K562 (cell line): ENCODE data around the gene CFAP92. TPM values are rescaled to one million over a fixed set of nuclear protein-coding genes. Genes with fewer than 3 reads are reported as not detected.

Source experiments
- ATAC-seq: fragments of 200-7000 bp; cut with Tn5 transposase; 3 replicates; pipeline ENCODE4 v1.9.1; 2020; ENCODE audit warnings: moderate library complexity
- BruUV-seq: library from RNA; stranded (reverse); fragments of 400-500 nt; replicated peaks from 2 replicates; lab custom pipeline; 2021; lab: Mats Ljungman, UMichigan
- CTCF ChIA-PET: fragments of 300-600 bp; formaldehyde crosslinking; extraction: SDS; loops from one replicate; lab custom pipeline; 2021; ENCODE audit warnings: low intra/inter-chr PET ratio; lab: Yijun Ruan, JAX
- POLR2A ChIA-PET: fragments of 300-600, 350-650 bp; sonication (Branson Sonifier 250); formaldehyde crosslinking; extraction: SDS; loops from one replicate; lab custom pipeline; 2021; ENCODE audit warnings: antibody characterized with exemption, inconsistent platforms; lab: Yijun Ruan, JAX
- DNase-seq, 4 experiments: peaks; one replicate each; pipeline versions ENCODE4 v3.0.0 to v3.0.0-alpha.2; 2011 to 2018; ENCODE audit warnings: low spot score in 3 of 4, mixed read lengths in 3 of 4; ENCODE audit errors: extremely low read depth in 1 of 4
- FAIRE-seq: peaks from 2 replicates; lab custom pipeline; 2011; peaks lifted over from hg19 to GRCh38; lab: Jason Lieb, UNC
- H2AFZ ChIP-seq: 2 replicates; pipeline ENCODE4 v1.6.0; 2011; ENCODE audit warnings: low read depth, low read length, control low read depth, inconsistent platforms
- H3K27ac ChIP-seq: fragments of 200-600 bp; 3 replicates; pipeline ENCODE4 v1.8.0; 2011; ENCODE audit warnings: low read depth, mild to moderate bottlenecking, control low read depth, inconsistent platforms, low read length, moderate library complexity, mixed read lengths; ENCODE audit errors: extremely low read depth
- H3K27me3 ChIP-seq, 2 experiments: fragments of 300-600 bp in 1 of 2; 2 replicates in 1 of 2; 3 replicates in 1 of 2; pipeline versions ENCODE4 v1.6.0 to v1.8.0; 2011; ENCODE audit warnings: inconsistent platforms in 2 of 2, low read length in 2 of 2, mild to moderate bottlenecking in 1 of 2, mixed read lengths in 1 of 2, moderate library complexity in 1 of 2; ENCODE audit not compliant: control insufficient read depth in 2 of 2, insufficient read depth in 2 of 2
- H3K36me3 ChIP-seq: fragments of 300-600 bp; 3 replicates; pipeline ENCODE4 v1.8.0; 2011; ENCODE audit warnings: mild to moderate bottlenecking, low read length, inconsistent platforms; ENCODE audit not compliant: control insufficient read depth, insufficient read depth
- H3K4me1 ChIP-seq, 2 experiments: fragments of 200-600 bp in 1 of 2; replicated peaks in 1 of 2; 2 replicates in 1 of 2; 3 replicates in 1 of 2; pipeline versions ENCODE4 v1.5.1 to v1.8.0; 2011; ENCODE audit warnings: inconsistent platforms in 2 of 2, low read length in 2 of 2, mild to moderate bottlenecking in 1 of 2, mixed read lengths in 1 of 2, moderate library complexity in 1 of 2; ENCODE audit not compliant: control insufficient read depth in 2 of 2, insufficient read depth in 2 of 2
- H3K4me2 ChIP-seq: 2 replicates; pipeline ENCODE4 v1.6.1; 2011; ENCODE audit warnings: low read length, control low read depth, inconsistent platforms, mixed read lengths; ENCODE audit not compliant: insufficient read depth
- H3K4me3 ChIP-seq: fragments of 200-600 bp; sonication (generic), shearing (Covaris generic); 2 replicates; pipeline ENCODE4 v1.5.1; 2016; ENCODE audit warnings: control low read depth, inconsistent platforms
- H3K79me2 ChIP-seq: fragments of 200-600 bp; 3 replicates; pipeline ENCODE4 v1.8.0; 2011; ENCODE audit warnings: low read length, inconsistent platforms; ENCODE audit not compliant: control insufficient read depth, insufficient read depth
- H3K9ac ChIP-seq, 2 experiments: 2 replicates each; pipeline versions ENCODE4 v1.6.0 to v1.6.1; 2011; ENCODE audit warnings: low read depth in 2 of 2, low read length in 2 of 2, control low read depth in 1 of 2, inconsistent platforms in 1 of 2, mild to moderate bottlenecking in 1 of 2, mixed read lengths in 1 of 2; ENCODE audit not compliant: insufficient read depth in 1 of 2
- H3K9me1 ChIP-seq: one replicate; pipeline ENCODE4 v1.6.0; 2011; ENCODE audit warnings: inconsistent platforms, mild to moderate bottlenecking, low read length, moderate library complexity; ENCODE audit not compliant: control insufficient read depth, insufficient read depth
- H3K9me3 ChIP-seq: replicated peaks from 2 replicates; pipeline ENCODE4 v1.5.1; 2011; ENCODE audit warnings: low read depth, low read length, inconsistent platforms; ENCODE audit not compliant: control insufficient read depth, insufficient read depth
- H4K20me1 ChIP-seq: replicated peaks from 2 replicates; pipeline ENCODE4 v1.6.1; 2011; ENCODE audit warnings: low read length, inconsistent platforms, mixed read lengths; ENCODE audit not compliant: control insufficient read depth, insufficient read depth
- RFX5 ChIP-seq: IDR thresholded peaks from 2 replicates; pipeline ENCODE4 v1.6.1; 2011; ENCODE audit warnings: low read depth, mild to moderate bottlenecking, improper control_type of control experiment, low read length
- SIRT6 ChIP-seq: IDR thresholded peaks from one replicate; pipeline ENCODE4 v1.6.1; 2012; ENCODE audit warnings: low read depth, mild to moderate bottlenecking, control low read depth, inconsistent platforms, low read length, moderate library complexity
- TCF7L2 ChIP-seq: fragments of 150-350 bp; IDR thresholded peaks from 2 replicates; pipeline ENCODE4 v1.6.1; 2016; ENCODE audit warnings: low read depth, mild to moderate bottlenecking, low read length, moderate library complexity
- ZNF253 ChIP-seq: fragments of 250-450 bp; sonication (Bioruptor Pico); conservative IDR thresholded peaks from 2 replicates; pipeline ENCODE4 v1.6.1; 2021; ENCODE audit warnings: mild to moderate bottlenecking
- WGBS: fragments of 100-300 bp; shearing (Covaris generic); methylation state at CpG from one replicate; pipeline ENCODE4 v1.1.6; 2016; ENCODE audit warnings: low coverage, mixed read lengths; ENCODE audit not compliant: insufficient coverage; ENCODE audit errors: missing lambda C conversion rate; 5-methylcytosine and 5-hydroxymethylcytosine counted together
- in situ Hi-C: fragments of 300-500 bp; cut with MboI; formaldehyde crosslinking; loops from 4 replicates; pipeline ENCODE4 v1.15.0; 2018; ENCODE audit warnings: inconsistent platforms, mixed read lengths
- intact Hi-C: fragments of 100-400 bp; cut with micrococcal nuclease; formaldehyde crosslinking; loops from 2 replicates; pipeline ENCODE4 v1.14.2; 2022
- polyA plus RNA-seq, 8 experiments: library from polyadenylated mRNA; depleted of rRNA in 4 of 8; stranded (reverse) in 5 of 8; unstranded in 3 of 8; fragments of >200 nt; fragmentation: Nextera tagmentation in 2 of 8; fragmentation: Illumina TruSeq in 1 of 8; extraction: Ambion mirVana in 2 of 8; extraction: Trizol in 1 of 8; gene quantifications; 2 replicates each; pipeline versions ENCODE4 v1.2.1 to v1.2.3, GENCODE V29; 2011 to 2014; ENCODE audit warnings: inconsistent platforms in 1 of 8, missing spikeins in 1 of 8
- total RNA-seq, 7 experiments: library from RNA; depleted of rRNA in 6 of 7; stranded (reverse); fragments of >200 nt in 6 of 7; fragmentation: Illumina TruSeq in 2 of 7; extraction: Trizol in 2 of 7; gene quantifications; 2 replicates each; pipeline versions ENCODE4 v1.2.1 to v1.2.3, GENCODE V29; 2011 to 2021; ENCODE audit warnings: low replicate concordance in 1 of 7
- TF ChIP-seq, protein P1 (sequence below), 2 experiments: fragments of 450-650 bp in 1 of 2; IDR thresholded peaks; 2 replicates each; pipeline ENCODE4 v1.6.1; 2011 to 2017; ENCODE audit warnings: low read depth in 2 of 2, antibody characterized with exemption in 1 of 2, borderline replicate concordance in 1 of 2, low read length in 1 of 2, mild to moderate bottlenecking in 1 of 2, mixed read lengths in 1 of 2; ENCODE audit not compliant: control insufficient read depth in 1 of 2

Gene CFAP92
- total and polyA plus RNA-seq, 9 of the 15 experiments (the other 6 are each of a cell fraction or from before 2014, with no cell fraction given): 0.06 to 0.62 (median 0.36) TPM

GRCh38 chr3:129031476-129032215 is 37.8 kb upstream of the CFAP92 start:
- peaks cover 2 to 16% of the 10 kb centered on the region in 2 experiments; a peak in 4 of 5 replicates for H3K4me1 ChIP-seq
- H3K9me1 ChIP-seq: no peaks in the 10 kb centered on the region
- ChIA-PET CTCF (no interaction called here), POLR2A (interaction anchor here (1.0 to 1.1 kb wide), 2 partner anchors 10 to 22 kb away, joined by 3 to 4 read pairs; no protein-coding TSS in a partner anchor)
- ATAC-seq (no peak), FAIRE-seq (no peak), DNase-seq (no peak)
- BruUV-seq: no TSS peak
- H3K79me2 ChIP-seq: no peaks in the 10 kb centered on the region
- in situ Hi-C loops (no loop called here), intact Hi-C loops (no loop called here)
- H3K27ac ChIP-seq: no peak overlapping the region
- no peaks in the 10 kb centered on the region for H4K20me1 ChIP-seq
- no peak overlapping the region for H2AFZ ChIP-seq
- no peak overlapping the region for H3K4me3 ChIP-seq
- TF ChIP-seq, protein P1, sequence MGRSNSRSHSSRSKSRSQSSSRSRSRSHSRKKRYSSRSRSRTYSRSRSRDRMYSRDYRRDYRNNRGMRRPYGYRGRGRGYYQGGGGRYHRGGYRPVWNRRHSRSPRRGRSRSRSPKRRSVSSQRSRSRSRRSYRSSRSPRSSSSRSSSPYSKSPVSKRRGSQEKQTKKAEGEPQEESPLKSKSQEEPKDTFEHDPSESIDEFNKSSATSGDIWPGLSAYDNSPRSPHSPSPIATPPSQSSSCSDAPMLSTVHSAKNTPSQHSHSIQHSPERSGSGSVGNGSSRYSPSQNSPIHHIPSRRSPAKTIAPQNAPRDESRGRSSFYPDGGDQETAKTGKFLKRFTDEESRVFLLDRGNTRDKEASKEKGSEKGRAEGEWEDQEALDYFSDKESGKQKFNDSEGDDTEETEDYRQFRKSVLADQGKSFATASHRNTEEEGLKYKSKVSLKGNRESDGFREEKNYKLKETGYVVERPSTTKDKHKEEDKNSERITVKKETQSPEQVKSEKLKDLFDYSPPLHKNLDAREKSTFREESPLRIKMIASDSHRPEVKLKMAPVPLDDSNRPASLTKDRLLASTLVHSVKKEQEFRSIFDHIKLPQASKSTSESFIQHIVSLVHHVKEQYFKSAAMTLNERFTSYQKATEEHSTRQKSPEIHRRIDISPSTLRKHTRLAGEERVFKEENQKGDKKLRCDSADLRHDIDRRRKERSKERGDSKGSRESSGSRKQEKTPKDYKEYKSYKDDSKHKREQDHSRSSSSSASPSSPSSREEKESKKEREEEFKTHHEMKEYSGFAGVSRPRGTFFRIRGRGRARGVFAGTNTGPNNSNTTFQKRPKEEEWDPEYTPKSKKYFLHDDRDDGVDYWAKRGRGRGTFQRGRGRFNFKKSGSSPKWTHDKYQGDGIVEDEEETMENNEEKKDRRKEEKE (IDR thresholded peaks at IDR 0.05; ENCODE audit: borderline replicate concordance in 1 of 2, control insufficient read depth in 1 of 2, low read depth in 2 of 2, low read length in 1 of 2): no peak
- no peak for TF ChIP-seq RFX5
- no peak for TF ChIP-seq SIRT6
- no peak for TF ChIP-seq TCF7L2
- TF ChIP-seq ZNF253 (CRISPR knock-in tag): no peak
- peaks cover 2% of the 10 kb centered on the region; the same call in 1 of the 2 replicates for H3K9me3 ChIP-seq
- WGBS: 33% methylated on average over 7 of the region's 10 CpGs
- no peaks in the 10 kb centered on the region for H3K36me3 ChIP-seq
- H3K9ac ChIP-seq: no peak overlapping the region
- no peaks in the 10 kb centered on the region; a peak in 1 of 5 replicates for H3K27me3 ChIP-seq
- H3K4me2 ChIP-seq: no peak overlapping the region
